ENCODE data around the gene RHD. TPM values are rescaled to one million over a fixed set of nuclear protein-coding genes. Genes with fewer than 3 reads are reported as not detected.

Gene RHD
- total and polyA plus RNA-seq, 2 experiments from 2014 or later: 0.21 to 0.26 TPM

GRCh38 chr1:25253911-25254310 lies 18.4 kb upstream of the RHD start:
- no peaks in the 10 kb centered on the region for H3K9me3 Mint-ChIP-seq
- peaks cover 2% of the 10 kb centered on the region for H3K27me3 Mint-ChIP-seq (ENCODE audit: insufficient read depth, low read depth, poor library complexity)
- peaks cover 17% of the 10 kb centered on the region; the same call in 2 of the 3 replicates for H3K4me1 Mint-ChIP-seq
- no peaks in the 10 kb centered on the region; the same call in 1 of the 2 replicates for H3F3A ChIP-seq (replicated peaks; ENCODE audit: low read depth)
- ATAC-seq: peak; percentile 76
- peak overlapping the region; percentile 8; the same call in 1 of the 2 replicates for H3K27ac ChIP-seq (ENCODE audit: low read depth)
- H3K4me1 ChIP-seq (ENCODE audit: insufficient read depth): peaks cover 10% of the 10 kb centered on the region; the same call in 1 of the 2 replicates
- H3K27ac Mint-ChIP-seq: no peak overlapping the region
- peak; percentile 48 for DNase-seq (ENCODE audit: low spot score)
- H3K36me3 Mint-ChIP-seq (ENCODE audit: low read depth): no peaks in the 10 kb centered on the region
- peaks cover 2% of the 10 kb centered on the region; the same call in 1 of the 2 replicates for H4K20me1 ChIP-seq (replicated peaks; ENCODE audit: insufficient read depth)
- H3K9me2 ChIP-seq (ENCODE audit: insufficient read depth): no peaks in the 10 kb centered on the region
- H3K4me3 ChIP-seq: no peak overlapping the region
- H3K79me2 ChIP-seq (replicated peaks; ENCODE audit: insufficient read depth): peaks cover 2% of the 10 kb centered on the region; the same call in 1 of the 2 replicates
- no peak overlapping the region for H3K4me3 Mint-ChIP-seq
- no peak overlapping the region for H2AFZ ChIP-seq
- no peak overlapping the region for H3K4me2 ChIP-seq
- no peaks in the 10 kb centered on the region for H3K27me3 ChIP-seq (ENCODE audit: insufficient read depth)
- H3K36me3 ChIP-seq (ENCODE audit: insufficient read depth): no peaks in the 10 kb centered on the region
- TF ChIP-seq POLR2AphosphoS5 (IDR thresholded peaks at IDR 0.05; ENCODE audit: low read depth): no peak
- no peak for TF ChIP-seq ZNF114 (CRISPR knock-in tag; IDR thresholded peaks at IDR 0.05)
- TF ChIP-seq ETS1 (IDR thresholded peaks at IDR 0.05): no peak
- no peak for TF ChIP-seq STAT1 (IDR thresholded peaks at IDR 0.05; ENCODE audit: unreplicated experiment)
- no peak for TF ChIP-seq EZH2phosphoT487 (IDR thresholded peaks at IDR 0.05; ENCODE audit: unreplicated experiment)
- no peak for TF ChIP-seq ZNF331 (CRISPR knock-in tag; IDR thresholded peaks at IDR 0.05; ENCODE audit: low read depth)
- no peak for TF ChIP-seq REST (IDR thresholded peaks at IDR 0.05; ENCODE audit: unreplicated experiment)
- TF ChIP-seq ZNF462 (CRISPR knock-in tag; IDR thresholded peaks at IDR 0.05): no peak
- TF ChIP-seq NANOG (IDR thresholded peaks at IDR 0.05; ENCODE audit: borderline replicate concordance): no peak
- no peak for TF ChIP-seq CTCF (conservative IDR thresholded peaks at IDR 0.05; ENCODE audit: low read depth in 2 of 2)
- TF ChIP-seq EZH2 (IDR thresholded peaks at IDR 0.05; ENCODE audit: low read depth, unreplicated experiment): no peak
- no peak for TF ChIP-seq JUNB (IDR thresholded peaks at IDR 0.05; ENCODE audit: unreplicated experiment)
- TF ChIP-seq CREB1 (CRISPR knock-in tag; IDR thresholded peaks at IDR 0.05; ENCODE audit: low read depth): no peak

All from GM23338 (cell line).